Measurements from ENCODE around the gene GINM1.

GINM1 gene

DNA sequence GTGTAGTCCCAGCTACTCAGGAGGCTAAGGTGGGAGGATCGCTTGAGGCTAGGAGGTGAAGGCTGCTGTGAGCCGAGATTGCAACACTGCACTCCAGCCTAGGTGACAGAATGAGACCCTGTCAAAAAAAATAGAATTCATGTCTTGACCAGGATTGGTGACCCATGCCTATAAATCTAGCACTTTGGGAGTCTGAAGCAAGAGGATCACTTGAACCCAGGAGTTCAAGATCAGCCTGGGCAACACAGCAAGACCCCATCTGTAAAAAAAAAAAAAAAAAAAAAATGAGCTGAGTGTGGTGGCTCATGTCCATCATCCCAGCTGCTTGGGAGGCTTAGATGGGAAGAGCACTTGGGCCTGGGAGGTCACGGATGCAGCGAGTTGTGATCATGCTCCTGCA lies 34.3 kb downstream of the GINM1 start:
- DNase-seq: no peak

DNA sequence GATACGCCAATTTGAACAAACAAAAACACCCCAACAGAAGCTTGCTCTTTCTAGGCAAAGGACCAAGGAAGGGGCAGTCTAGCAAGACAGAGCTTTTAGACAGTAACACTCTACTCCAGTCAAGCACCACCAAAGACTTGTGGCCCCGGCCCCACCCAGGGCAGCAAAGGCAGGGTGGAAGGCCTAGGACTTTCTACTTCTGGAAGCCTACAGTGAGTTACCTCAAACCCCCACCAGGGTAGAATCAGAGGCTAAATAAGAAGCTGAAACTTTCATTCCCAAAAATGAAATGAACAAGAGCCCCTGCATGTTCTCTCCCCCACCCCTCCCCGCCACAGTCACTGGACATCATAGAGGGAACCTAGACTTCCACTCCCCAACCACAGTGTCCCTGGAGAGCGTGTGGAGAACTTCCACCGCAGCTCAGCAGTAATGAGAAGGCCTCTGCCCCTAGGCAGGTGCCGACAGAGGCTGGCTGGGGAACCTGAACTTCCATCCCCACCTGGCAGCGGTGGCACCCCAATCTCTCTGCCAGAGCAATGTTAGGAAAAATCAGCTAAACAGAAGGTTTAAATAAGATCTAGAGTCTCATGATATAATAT lies 42.3 kb downstream of the GINM1 start:
- no peak for DNase-seq

DNA sequence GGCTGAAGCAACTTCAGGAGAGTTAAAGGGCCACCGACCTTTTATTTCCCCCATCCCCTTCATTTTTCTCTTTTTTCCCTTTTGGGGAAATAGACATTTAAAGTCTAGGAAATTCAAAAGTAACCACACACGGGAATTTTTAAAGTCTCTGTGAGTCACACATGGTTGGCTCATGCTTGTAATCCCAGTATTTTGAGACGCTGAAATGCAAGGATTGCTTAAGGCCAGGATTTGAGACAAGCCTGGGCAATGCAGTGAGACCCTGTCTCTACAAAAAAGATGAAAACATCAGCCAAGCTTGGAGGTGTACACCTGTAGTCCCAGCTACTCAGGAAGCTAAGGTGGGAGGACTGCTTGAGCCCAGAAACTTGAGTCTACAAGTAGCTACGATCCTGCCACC lies 48.2 kb downstream of the GINM1 start:
- DNase-seq: no peak

DNA sequence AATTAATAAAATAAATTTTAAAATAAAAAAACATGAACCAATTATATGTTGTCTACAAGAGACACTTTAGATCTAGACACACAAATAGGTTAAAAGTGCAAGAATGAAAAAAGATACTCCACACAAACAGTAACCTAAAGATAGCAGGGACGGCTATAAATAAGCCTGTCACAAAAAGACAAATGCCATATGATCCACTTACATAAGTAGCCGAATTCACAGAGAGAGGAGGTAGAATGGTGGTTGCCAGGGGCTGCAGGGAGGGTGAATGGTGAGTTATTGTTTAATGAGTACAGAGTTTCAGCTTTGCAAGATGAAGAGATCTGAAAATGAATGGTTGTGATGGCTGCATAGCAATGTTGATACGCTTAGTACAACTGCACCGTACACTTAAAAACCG lies 49.6 kb downstream of the GINM1 start:
- DNase-seq: no peak

GRCh38 chr6:149627672-149628071 lies 61.5 kb downstream of the GINM1 start:
- no peak for DNase-seq

GRCh38 chr6:149628875-149629510 lies 62.8 kb downstream of the GINM1 start:
- DNase-seq: no peak

- DNase-seq: no peak
Observed at GRCh38 chr6:149634315-149634714, 68.1 kb downstream of the GINM1 start.

DNA sequence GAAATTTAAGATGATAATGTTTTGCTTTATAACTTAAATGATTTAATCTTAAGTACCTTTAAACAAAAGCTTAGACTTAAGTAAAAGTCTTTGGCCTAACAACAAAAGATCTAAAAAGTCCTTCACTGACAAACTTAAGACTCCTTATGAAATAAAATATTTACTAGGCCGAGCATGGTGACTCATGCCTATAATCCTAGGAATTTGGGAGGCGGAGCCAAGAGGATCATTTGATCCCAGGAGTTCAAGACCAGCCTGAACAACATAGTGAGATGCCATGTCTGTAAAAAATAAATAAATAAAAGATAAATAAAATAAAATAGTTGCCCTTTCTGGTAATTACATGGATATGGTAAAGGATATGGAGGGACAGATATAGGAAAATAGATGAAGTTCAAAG lies 69.9 kb downstream of the GINM1 start:
- DNase-seq: no peak

Data from CD4-positive, alpha-beta T cell treated with Interleukin-4 for 1 hour (primary cell).